Ramos (cell line): ENCODE results near the gene ADAMTS17.
"Not testable (repeated sequence)": the region's sequence is repeated elsewhere in the genome, so short reads cannot be mapped to it uniquely, and the experiment has no call there.

Experiments
- in situ Hi-C: fragments of 300-500 bp; cut with MboI; formaldehyde crosslinking; loops from one replicate; pipeline ENCODE4 v1.14.3; 2022; ENCODE audit warnings: low sequenced_read_pairs; ENCODE audit not compliant: unreplicated experiment

Gene ADAMTS17

DNA sequence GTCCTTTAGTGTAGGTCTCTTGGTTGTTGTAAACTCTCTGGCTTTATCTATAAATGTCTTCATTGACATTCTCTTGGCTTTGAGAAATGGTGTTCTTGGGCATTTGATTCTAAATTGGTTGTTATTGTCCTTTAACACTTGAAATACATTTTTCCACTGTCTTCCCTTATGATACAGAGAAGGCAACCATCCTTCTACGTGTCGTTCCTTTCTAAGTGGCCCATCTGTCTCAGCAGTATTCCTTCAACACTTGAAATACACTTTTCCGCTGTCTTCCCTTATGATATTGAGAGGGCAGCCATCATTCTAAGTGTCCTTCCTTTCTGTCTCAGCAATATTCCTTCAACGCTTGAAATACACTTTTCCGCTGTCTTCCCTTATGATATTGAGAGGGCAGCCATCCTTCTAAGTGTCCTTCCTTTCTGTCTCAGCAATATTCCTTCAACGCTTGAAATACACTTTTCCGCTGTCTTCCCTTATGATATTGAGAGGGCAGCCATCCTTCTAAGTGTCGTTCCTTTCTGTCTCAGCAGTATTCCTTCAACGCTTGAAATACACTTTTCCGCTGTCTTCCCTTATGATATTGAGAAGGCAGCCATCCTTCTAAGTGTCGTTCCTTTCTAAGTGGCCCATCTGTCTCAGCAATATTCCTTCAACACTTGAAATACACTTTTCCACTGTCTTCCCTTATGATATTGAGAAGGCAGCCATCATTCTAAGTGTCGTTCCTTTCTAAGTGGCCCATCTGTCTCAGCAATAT, 275.1 kb downstream of the ADAMTS17 start:
- in situ Hi-C loops, result not testable (repeated sequence)

DNA sequence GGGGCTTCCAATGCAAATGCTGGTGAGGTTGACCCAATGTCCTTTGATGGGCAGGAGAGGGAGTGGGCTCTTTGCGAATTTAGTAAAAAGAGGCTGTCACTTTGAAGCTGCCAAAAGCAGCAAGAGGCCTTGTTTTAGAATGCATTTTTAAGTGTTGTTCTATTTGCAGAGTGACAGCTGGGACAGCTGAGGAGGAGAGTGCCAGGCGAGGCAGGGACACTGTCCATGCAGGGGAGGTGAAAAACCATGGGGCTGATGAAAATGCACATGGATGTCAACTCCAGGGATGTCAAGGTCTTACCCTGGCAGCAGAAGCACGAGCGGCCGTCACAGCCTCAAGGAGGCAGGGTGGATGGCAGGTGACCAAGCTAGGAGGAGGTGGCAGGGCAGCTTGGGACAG, 279.8 kb downstream of the ADAMTS17 start:
- in situ Hi-C loops, result no loop called here

DNA sequence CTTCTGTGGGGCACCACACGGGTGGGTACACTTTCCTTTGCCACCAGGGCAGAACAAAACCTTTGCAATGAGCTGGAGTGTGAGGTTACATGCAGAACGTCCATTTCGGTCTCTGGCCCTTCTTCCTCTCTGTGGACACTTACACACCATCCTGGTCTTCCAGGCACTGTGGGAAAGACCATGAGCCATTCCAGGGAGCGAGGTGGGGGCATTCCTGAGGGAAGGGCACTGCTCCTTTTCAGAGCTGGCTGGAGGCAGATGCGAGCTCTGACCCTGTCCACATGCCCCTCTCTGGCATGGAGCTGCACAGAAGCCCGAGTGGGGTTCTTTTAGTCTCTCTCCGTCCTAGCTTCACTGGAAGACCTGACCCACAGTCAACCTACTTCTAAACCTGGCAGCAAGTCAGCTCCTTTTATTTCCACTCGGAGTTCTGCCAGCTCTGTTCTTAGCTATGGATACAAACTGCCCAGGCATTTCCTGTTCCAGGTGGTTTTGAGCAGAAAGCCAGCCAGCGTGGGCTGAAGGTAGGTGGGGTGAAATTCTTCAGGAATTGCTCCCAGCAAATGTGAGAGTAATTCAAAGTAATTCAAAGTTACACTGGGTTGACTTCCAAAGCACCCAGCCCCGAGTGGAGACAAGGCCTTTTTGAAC, 281.4 kb downstream of the ADAMTS17 start:
- in situ Hi-C loops, result no loop called here

DNA sequence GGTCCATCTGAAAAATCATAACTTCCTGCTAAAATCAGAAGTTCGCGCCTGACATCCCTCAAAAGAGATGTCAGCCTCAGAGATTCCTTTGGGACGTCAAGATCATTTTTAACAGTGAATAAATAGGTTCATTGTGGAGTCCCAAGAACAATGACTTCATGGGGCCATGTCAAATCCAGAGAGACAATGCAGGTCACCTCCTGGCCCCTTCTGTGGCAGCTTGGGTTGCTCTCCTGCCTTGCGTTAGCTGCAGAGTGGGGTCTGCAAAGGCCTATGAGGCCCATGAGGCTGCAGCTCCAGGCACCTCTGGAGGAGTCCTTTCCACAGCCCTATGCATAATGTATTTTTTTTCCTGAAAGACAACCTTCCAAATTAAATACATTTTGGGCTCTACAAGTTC, 282.3 kb downstream of the ADAMTS17 start:
- in situ Hi-C loops, result no loop called here

DNA sequence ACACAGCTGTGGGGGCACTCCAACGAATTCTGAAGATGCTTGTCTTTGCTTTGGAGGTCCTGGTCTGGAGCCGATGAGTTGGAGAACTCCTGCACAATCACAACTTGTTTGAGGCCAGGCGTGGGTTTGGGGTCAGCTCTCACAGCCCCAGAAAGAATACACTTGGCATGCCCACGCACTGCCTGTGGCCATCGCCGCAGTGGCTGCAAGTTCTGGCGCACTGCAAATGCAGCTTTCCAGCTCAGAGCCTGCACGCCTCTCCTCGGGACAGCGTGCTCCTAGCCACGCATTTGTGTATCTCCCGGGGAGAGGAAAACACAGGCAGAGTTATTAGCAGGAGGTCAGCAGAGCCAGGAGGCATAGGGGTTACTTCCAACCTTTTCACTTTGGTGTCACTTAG, 282.7 kb downstream of the ADAMTS17 start:
- in situ Hi-C loops, result no loop called here

DNA sequence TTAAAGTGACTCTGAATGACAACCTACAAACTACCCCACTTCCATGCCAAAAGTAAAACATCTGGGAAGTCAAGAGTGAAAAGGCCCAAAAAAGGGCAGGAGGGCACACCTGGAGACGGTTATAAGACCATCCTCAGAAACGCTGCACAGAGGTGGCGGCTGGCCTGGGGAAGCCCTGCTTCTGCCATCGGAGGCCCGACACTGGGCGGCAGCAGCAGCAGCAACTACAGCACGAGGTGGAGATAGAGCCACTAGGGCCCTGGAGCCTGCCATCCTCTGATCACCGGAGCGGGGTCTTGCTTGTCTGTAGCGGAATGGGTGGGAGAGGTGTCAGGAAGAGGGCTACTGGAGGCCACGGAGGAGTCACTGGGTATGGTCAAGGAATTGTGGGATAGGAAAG, 283.3 kb downstream of the ADAMTS17 start:
- in situ Hi-C loops, result no loop called here

DNA sequence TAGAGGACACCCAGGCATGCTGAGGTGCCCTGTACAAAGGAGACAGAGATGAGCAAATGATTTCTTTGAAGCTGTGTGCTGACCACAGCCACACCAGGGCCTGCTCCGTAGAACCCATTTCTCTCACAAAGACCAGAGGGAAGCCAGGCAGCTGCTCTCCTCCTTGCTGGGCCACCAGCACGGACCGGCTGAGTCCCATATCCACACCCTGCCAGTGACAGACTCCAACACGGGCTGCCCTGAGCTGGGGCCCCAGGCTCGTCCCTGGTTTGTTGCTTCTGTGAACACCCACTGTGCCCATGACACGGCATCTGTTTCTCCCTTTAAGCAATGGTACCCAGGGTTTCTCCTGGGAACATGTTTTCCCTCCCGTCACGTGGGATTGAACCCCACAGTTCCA, 284.5 kb downstream of the ADAMTS17 start:
- in situ Hi-C loops, result no loop called here

DNA sequence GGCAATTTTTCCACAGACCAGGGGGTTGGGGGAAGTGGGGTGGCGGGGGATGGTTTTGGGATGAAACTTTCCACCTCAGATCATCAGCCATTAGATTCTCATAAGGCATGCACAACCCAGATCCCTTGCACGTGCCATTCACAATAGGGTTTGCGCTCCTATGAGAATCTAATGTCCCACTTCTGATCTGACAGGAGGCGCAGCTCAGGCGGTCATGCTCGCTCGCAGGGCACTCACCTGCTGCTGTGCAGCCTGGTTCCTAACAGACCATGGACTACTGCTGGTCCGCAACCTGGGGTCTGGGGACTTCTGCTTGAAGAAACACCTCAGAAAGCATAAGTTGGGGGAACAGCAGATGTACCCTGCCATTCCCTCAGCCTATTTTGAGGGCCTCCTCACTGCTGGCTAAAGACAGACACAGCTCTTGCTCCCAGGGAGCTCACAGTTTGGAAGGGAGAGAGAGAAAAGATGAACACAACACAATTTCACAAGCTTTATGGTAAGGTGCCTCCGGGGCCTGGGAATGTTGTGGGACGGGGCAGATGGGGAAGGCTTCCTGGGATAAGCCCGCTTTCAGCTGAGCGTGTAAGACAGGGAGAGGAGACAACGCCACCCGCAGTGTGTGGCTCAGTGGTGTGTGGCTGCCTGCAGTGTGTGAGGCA, 285.2 kb downstream of the ADAMTS17 start:
- in situ Hi-C loops, result no loop called here

DNA sequence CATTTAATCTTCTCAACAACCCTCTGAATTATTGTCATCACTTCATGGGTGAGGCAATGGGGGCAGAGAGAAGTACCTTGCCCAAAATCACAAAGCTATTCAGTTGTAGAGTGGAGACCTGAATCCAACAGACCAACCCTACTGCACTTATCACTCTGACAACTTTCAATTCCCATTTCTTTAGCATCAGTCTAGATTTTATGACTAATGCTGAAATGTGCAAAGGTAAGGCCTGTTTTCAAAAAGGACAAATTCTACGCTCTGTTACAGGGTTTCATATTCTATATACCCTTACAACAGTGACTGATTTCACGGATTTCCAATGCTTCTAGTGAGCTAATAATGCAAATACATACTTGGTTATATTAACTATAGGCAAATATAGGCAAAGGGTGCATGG, 286.0 kb downstream of the ADAMTS17 start:
- in situ Hi-C loops, result no loop called here

DNA sequence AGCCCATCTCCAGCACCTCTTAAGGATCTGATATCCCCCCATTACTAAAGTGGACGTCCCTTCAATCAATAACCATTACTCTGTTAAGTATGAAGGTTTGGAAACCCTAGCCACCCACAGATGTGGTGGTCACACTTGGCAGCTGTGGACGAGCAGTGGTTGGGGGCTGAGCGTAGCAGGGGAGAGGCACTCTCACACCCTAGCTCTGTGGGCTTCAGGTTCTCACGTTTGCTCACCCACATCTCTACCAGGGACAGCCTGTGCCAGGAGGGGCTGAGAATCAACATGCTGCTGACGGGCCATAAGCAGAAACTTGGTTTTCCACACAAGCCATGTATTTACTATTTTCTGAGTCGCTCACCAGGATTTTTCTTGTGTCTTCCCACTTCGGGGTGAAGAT, 287.2 kb downstream of the ADAMTS17 start:
- in situ Hi-C loops, result no loop called here

DNA sequence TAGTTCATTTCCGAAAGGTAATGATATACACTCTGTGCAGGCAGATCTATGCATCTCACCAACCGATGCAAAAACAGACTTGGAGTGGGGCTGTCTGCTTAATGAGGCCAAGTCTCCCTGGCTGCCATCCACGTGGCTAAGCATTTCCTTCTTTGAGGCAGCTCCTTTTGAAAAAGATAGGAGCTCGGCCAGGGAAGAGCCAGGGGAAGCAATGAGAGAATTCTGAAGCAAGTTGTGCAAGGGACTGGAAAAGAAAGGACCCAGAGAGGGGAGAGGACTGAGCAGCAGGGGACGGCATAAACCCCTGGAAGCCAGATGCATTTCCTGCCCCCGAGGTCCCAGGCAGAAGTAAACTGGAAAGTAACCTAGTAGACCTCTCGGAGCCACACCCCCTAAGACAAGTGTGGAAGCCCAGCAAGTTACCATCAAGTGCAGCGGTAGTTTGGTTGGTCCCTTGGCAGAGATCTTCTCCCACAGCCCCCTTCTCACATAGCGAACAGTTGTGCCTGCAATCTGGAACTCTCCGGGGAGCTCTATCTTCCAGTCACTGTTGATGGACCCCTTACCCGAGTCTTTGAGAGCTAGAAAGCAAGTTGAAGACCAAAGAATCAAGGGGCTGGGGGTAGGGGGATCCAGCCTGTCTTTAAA, 288.2 kb downstream of the ADAMTS17 start:
- in situ Hi-C loops, result no loop called here

DNA sequence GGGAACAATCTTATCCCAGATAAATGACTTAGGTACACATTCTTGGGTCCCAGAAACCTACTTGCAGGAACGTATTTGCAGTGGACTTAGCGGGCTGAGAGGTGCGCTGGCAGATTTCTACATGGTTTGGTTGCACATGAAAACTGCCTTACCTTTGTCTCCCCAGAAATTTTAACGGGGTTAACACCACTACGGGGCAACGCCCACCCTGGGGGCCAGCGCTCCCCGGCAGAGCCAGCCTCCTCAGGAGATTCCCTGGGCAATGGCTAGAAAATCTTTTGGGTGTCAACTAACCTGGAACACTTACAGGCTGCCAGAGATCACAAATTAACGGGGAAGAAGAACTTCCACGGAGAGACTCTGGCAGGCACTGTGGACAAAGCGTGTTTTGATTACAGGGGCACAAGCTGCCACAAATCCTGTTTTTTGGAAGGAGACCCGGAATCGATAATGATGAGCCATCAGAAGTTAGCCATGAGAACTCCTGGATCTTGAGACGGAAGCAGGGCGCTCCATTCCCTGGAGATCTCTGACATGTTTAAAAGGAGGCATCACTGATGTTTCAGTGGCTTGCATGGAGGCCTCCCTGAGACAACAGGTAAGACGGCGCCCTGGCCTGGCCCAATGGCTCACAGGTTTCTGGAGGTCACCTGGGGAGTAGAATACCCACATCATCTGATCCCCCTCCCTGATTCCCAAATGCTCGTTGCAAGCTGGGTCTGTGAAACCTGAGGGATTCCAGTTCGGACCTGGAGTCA, 288.9 kb downstream of the ADAMTS17 start:
- in situ Hi-C loops, result no loop called here

DNA sequence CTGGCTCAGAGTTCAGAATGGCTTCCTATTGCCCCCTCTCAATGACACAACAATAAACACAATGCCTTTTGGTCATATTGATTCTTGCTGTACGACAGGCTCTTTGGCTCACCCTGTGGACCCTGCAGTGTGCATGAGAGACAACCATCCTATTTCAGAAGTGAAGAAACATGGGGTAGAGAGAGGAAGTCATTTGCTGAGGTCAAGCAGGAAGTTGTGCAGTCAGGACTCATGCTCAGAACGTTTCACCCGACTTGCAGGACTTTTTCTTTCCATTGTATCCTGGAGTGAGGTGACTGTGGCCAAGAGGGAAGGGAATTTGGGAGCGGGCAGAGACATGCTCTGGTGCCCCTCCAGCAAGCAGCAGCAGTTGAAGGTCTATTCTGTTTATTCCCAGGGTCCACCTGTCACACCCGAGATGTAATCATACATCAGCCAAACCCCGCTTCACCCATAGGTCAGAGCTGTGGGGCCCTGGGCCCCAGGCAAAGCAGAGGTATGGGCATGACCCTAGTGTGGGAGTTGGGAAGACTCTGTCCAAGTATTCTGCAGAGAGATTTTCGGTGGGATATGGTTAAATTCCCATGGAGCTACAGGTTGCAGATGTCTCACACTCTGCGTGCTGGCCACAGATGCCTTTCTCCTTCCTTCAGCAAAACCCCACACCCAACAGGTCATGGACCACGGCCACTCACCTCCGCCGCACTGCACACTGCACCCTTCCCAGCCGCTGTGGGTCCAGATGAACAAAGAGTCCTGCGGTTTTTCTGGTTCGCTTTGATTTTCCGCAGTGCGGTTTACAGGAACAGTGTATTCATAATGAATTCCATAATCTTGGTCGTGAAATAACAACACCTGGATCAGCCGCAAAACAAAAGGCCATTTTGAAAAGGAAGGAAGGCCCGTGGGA, 290.6 kb downstream of the ADAMTS17 start:
- in situ Hi-C loops, result no loop called here

DNA sequence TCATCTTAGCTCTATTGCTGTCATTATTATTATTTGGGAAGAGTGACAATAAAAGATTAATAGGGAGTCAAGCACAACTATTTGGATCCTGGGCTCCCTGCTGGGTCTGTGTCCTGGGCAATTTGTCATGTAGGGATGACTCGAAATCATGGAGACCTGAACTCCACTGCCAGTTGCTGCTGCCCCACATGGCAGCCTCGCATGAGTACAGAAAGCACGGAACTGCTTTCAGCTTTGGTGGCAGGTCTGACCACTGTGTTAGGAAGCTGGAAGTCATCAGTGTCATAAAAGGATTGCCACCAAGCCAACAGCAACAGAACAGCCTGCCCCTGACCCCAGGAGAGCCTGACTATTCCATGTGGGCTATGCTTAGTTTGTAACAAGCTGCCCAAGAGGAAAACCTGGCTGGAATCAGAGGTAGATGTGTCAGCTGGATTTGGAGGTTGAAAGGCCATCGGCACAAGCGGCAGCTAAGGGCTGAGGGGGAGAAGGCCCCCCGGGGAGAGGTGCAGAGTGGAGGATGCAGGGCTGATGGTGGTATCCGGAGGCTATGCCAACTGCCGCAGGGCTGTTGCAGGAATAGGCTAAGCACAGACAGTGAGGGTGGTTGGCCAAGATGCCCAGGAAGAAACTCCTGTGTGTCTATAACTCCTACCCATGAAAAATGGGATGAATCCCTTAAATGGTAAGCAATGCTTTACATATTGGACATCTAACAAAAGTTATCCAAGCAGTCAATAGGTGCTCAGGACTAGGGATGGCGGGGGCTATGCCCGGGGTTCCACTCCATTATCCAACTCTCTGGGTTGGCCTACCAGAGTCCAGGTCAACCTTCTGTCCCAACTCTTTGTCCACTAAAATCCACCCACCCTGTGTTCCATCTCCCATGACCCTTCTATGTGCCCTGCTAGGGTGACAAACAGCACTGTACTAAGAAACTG, 291.6 kb downstream of the ADAMTS17 start:
- in situ Hi-C loops, result no loop called here

DNA sequence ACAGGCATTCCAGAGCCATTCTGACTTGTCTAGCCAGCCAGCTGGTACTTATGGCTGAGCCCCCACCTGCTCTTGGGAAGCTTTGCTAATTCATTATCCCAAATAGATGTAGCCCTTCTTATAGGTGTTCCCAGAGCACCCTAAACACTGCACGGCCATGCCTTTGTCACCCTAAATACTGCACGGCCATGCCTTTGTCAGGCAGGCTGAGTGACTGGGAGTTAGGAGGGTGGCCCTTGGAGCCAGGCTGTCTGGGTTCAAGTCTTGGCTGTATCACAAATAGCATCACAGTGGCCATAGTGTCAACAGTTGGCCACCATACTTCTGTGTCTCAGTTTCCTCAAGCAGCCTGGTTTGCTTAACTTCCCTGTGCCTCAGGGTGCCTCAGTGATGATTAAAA, 292.3 kb downstream of the ADAMTS17 start:
- in situ Hi-C loops, result no loop called here

DNA sequence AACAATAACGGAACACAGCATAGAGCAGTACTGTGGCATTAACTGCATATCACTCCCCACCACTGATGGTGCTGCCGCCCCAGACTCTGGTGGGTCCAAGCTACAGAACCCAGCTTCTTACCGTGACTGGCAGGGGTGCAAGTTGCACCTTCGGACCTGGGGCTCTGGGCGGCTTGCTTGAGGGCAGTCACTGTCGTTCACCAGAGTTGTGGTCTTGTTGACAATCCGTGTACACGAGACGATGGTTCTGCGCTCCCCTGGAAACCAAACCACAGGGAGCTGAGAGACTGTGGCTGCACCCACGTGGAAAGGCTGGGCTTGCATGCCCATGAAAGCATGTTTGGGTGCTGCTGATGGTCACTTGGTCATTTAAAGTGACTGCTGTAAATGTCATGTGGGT, 293.0 kb downstream of the ADAMTS17 start:
- in situ Hi-C loops, result no loop called here

DNA sequence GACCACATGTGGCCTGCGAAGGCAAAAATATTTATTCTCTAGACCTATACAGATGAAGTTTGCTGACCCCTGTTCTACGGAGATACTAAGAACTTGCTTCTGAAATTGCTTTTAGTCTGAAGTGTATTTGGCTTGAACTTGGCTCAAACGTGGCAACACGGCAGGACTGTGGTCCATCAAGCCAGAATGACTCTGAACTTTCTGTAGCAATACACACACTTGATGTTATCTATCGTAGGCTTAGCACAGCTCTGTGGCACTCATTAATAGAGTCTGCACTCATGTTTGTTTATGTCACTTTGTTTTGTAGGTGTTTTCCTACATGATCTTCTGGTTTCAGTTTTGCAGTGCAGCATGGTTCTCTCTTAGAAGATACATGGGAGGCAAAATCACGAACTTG, 298.1 kb downstream of the ADAMTS17 start:
- in situ Hi-C loops, result no loop called here

DNA sequence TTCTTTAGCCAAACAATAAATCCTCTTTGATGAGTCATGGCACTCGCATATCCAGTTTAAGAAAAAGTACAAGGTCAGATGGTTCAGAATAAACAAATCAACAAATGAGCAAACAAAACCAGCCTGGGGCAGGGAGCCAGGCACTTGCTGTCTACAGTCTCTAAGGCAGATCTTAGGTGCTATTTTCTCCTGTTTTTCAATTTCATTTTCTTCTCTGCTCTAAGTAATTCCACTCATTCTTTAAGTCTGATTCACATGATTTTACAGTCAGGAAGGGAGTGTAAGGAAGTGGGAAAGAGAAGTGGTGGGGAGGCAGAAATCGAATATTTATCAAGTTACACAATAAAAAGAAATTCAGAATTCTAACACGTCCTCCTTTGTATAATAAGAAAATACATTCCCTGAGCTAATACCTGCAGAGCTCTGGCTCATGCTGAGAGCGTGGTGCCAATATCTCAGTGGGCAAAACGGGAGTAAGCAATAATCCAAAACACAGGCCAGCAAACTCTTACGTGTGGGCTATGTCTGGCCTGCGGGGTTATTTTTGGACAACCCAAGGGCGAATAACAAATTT, 298.6 kb downstream of the ADAMTS17 start:
- in situ Hi-C loops, result no loop called here
